ENCODE results near the gene RAB3GAP2.

RAB3GAP2 gene

GRCh38 chr1:220129479-220130210, 142.6 kb downstream of the RAB3GAP2 start:
- no peak for DNase-seq (ENCODE audit: low spot score)
- in situ Hi-C loops (cut with MboI; ENCODE audit: low sequenced_read_pairs, unreplicated experiment) = no loop called here
- TF ChIP-seq CTCF (IDR thresholded peaks at IDR 0.05; ENCODE audit: borderline replicate concordance, control extremely low read depth, extremely low read depth, insufficient read depth, missing control alignments) = no peak

- no peak for TF ChIP-seq CTCF (IDR thresholded peaks at IDR 0.05; ENCODE audit: borderline replicate concordance, control extremely low read depth, extremely low read depth, insufficient read depth, missing control alignments)
- DNase-seq (ENCODE audit: low spot score) = no peak
- in situ Hi-C loops (cut with MboI; ENCODE audit: low sequenced_read_pairs, unreplicated experiment) = no loop called here
These were observed 145.2 kb downstream of the RAB3GAP2 start for GRCh38 chr1:220127076-220127475.

GRCh38 chr1:220124542-220124941, 147.7 kb downstream of the RAB3GAP2 start:
- in situ Hi-C loops (cut with MboI; ENCODE audit: low sequenced_read_pairs, unreplicated experiment) = no loop called here
- TF ChIP-seq CTCF (IDR thresholded peaks at IDR 0.05; ENCODE audit: borderline replicate concordance, control extremely low read depth, extremely low read depth, insufficient read depth, missing control alignments) = no peak
- no peak for DNase-seq (ENCODE audit: low spot score)

- DNase-seq (ENCODE audit: low spot score) = no peak
- no peak for TF ChIP-seq CTCF (IDR thresholded peaks at IDR 0.05; ENCODE audit: borderline replicate concordance, control extremely low read depth, extremely low read depth, insufficient read depth, missing control alignments)
- in situ Hi-C loops (cut with MboI; ENCODE audit: low sequenced_read_pairs, unreplicated experiment) = no loop called here
These were observed 148.4 kb downstream of the RAB3GAP2 start for GRCh38 chr1:220123889-220124288.

- no peak for DNase-seq (ENCODE audit: low spot score)
- in situ Hi-C loops (cut with MboI; ENCODE audit: low sequenced_read_pairs, unreplicated experiment) = no loop called here
- no peak for TF ChIP-seq CTCF (IDR thresholded peaks at IDR 0.05; ENCODE audit: borderline replicate concordance, control extremely low read depth, extremely low read depth, insufficient read depth, missing control alignments)
These were observed 149.2 kb downstream of the RAB3GAP2 start for GRCh38 chr1:220123066-220123465.

GRCh38 chr1:220121791-220122530, 150.3 kb downstream of the RAB3GAP2 start:
- in situ Hi-C loops (cut with MboI; ENCODE audit: low sequenced_read_pairs, unreplicated experiment) = no loop called here
- peak; percentile 33 for DNase-seq (ENCODE audit: low spot score)

More at GRCh38 chr1:220121791-220122530, 150.3 kb downstream of the RAB3GAP2 start:
- no peak for TF ChIP-seq CTCF (IDR thresholded peaks at IDR 0.05; ENCODE audit: borderline replicate concordance, control extremely low read depth, extremely low read depth, insufficient read depth, missing control alignments)
